ENCODE data around the gene RAC3. TPM values are rescaled to one million over a fixed set of nuclear protein-coding genes. Genes with fewer than 3 reads are reported as not detected.
A peak's percentile ranks its signal among the peaks of the same experiment; 100 is the strongest.

The RAC3 gene
- total RNA-seq, 4 donors from 2014 or later: 2.6 to 11.1 (median 5.0) TPM

GRCh38 chr17:81991684-81992305 is 39.7 kb upstream of the RAC3 start:
- intact Hi-C loops (cut with DNase I; ENCODE audit: low total_unique reads): no loop called here
- peak; percentile 91 for DNase-seq
- in situ Hi-C loops (cut with MboI; ENCODE audit: low pct_ligation_motif_present in 1 of 4, low pct_unique_long_range_greater_than_20kb in 1 of 4, low sequenced_read_pairs in 3 of 4): no loop called here
- WGBS, 2 donors (ENCODE audit: low coverage in 1 of 2): 31% methylated on average over 27 of the region's 31 CpGs; no CpG with 5 or more reads in 1 of the 2 donors
- Histone ChIP-seq H3K27me3 (no peaks in the 10 kb centered on the region), H3K4me1 (peaks cover 7 to 19% (median 16%) of the 10 kb centered on the region in 4 donors), H3K27ac (peak overlapping the region; percentile 58 to 79 (median 71)), H3K9me3 (no peaks in the 10 kb centered on the region), H3K36me3 (no peaks in the 10 kb centered on the region), H3K4me3 (peak overlapping the region in 2 of 4 donors; percentile 5 to 26)
- TF ChIP-seq EP300 (IDR thresholded peaks at IDR 0.05; ENCODE audit: low read depth): no peak
- TF ChIP-seq POLR2AphosphoS5 (IDR thresholded peaks at IDR 0.05): peak in 2 of 3 donors; percentile 3 to 33

GRCh38 chr17:81992306-81993102 is 39.0 kb upstream of the RAC3 start:
- H3K36me3 ChIP-seq: no peaks in the 10 kb centered on the region
- intact Hi-C loops (cut with DNase I; ENCODE audit: low total_unique reads): no loop called here
- peak overlapping the region; percentile 58 to 79 (median 71) for H3K27ac ChIP-seq
- H3K27me3 ChIP-seq: no peaks in the 10 kb centered on the region
- peak overlapping the region in 1 of 4 donors; percentile 26 for H3K4me3 ChIP-seq
- no peaks in the 10 kb centered on the region for H3K9me3 ChIP-seq
- in situ Hi-C loops (cut with MboI; ENCODE audit: low pct_ligation_motif_present in 1 of 4, low pct_unique_long_range_greater_than_20kb in 1 of 4, low sequenced_read_pairs in 3 of 4): no loop called here
- WGBS, 2 donors (ENCODE audit: low coverage in 1 of 2): 82% methylated on average over 28 of the region's 31 CpGs; no CpG with 5 or more reads in 1 of the 2 donors
- DNase-seq: no peak
- TF ChIP-seq POLR2A (IDR thresholded peaks at IDR 0.05) (no peak), POLR2AphosphoS5 (IDR thresholded peaks at IDR 0.05) (no peak), EP300 (IDR thresholded peaks at IDR 0.05; ENCODE audit: low read depth) (no peak)
- TF ChIP-seq, protein P1, sequence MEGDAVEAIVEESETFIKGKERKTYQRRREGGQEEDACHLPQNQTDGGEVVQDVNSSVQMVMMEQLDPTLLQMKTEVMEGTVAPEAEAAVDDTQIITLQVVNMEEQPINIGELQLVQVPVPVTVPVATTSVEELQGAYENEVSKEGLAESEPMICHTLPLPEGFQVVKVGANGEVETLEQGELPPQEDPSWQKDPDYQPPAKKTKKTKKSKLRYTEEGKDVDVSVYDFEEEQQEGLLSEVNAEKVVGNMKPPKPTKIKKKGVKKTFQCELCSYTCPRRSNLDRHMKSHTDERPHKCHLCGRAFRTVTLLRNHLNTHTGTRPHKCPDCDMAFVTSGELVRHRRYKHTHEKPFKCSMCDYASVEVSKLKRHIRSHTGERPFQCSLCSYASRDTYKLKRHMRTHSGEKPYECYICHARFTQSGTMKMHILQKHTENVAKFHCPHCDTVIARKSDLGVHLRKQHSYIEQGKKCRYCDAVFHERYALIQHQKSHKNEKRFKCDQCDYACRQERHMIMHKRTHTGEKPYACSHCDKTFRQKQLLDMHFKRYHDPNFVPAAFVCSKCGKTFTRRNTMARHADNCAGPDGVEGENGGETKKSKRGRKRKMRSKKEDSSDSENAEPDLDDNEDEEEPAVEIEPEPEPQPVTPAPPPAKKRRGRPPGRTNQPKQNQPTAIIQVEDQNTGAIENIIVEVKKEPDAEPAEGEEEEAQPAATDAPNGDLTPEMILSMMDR (IDR thresholded peaks at IDR 0.05): no peak
- peaks cover 7 to 19% (median 16%) of the 10 kb centered on the region in 4 donors for H3K4me1 ChIP-seq

- H3K27ac ChIP-seq: no peak overlapping the region
- WGBS, 2 donors (ENCODE audit: low coverage in 1 of 2): 94% methylated on average over 37 of the region's 37 CpGs; no CpG with 5 or more reads in 1 of the 2 donors
- H3K36me3 ChIP-seq: no peaks in the 10 kb centered on the region
- TF ChIP-seq POLR2AphosphoS5 (IDR thresholded peaks at IDR 0.05) (no peak), POLR2A (IDR thresholded peaks at IDR 0.05) (no peak), EP300 (IDR thresholded peaks at IDR 0.05; ENCODE audit: low read depth) (no peak)
- TF ChIP-seq, protein P1 (IDR thresholded peaks at IDR 0.05): no peak
- DNase-seq: no peak
- intact Hi-C loops (cut with DNase I; ENCODE audit: low total_unique reads) (no loop called here), in situ Hi-C loops (cut with MboI; ENCODE audit: low pct_ligation_motif_present in 1 of 4, low pct_unique_long_range_greater_than_20kb in 1 of 4, low sequenced_read_pairs in 3 of 4) (no loop called here)
- no peaks in the 10 kb centered on the region for H3K9me3 ChIP-seq
- H3K27me3 ChIP-seq: no peaks in the 10 kb centered on the region
- H3K4me1 ChIP-seq: peaks cover 7 to 19% (median 16%) of the 10 kb centered on the region in 4 donors
- no peak overlapping the region for H3K4me3 ChIP-seq
Measured at GRCh38 chr17:81993729-81994592, 37.5 kb upstream of the RAC3 start.

- H3K4me1 ChIP-seq: peaks cover 7 to 19% (median 16%) of the 10 kb centered on the region in 4 donors
- intact Hi-C loops (cut with DNase I; ENCODE audit: low total_unique reads): no loop called here
- H3K4me3 ChIP-seq: no peak overlapping the region
- in situ Hi-C loops (cut with MboI; ENCODE audit: low pct_ligation_motif_present in 1 of 4, low pct_unique_long_range_greater_than_20kb in 1 of 4, low sequenced_read_pairs in 3 of 4): no loop called here
- TF ChIP-seq EP300 (IDR thresholded peaks at IDR 0.05; ENCODE audit: low read depth) (no peak), POLR2A (IDR thresholded peaks at IDR 0.05) (no peak), POLR2AphosphoS5 (IDR thresholded peaks at IDR 0.05) (no peak)
- TF ChIP-seq, protein P1 (IDR thresholded peaks at IDR 0.05): no peak
- H3K27ac ChIP-seq: no peak overlapping the region
- DNase-seq: no peak
- no peaks in the 10 kb centered on the region for H3K9me3 ChIP-seq
- WGBS, 2 donors (ENCODE audit: low coverage in 1 of 2): 90 to 93% methylated on average over 10 to 39 of the region's 39 CpGs
- H3K36me3 ChIP-seq: no peaks in the 10 kb centered on the region
- H3K27me3 ChIP-seq: no peaks in the 10 kb centered on the region
Measured at GRCh38 chr17:81994593-81995462, 36.6 kb upstream of the RAC3 start.

Data from transverse colon (tissue), 4 donors.